Measurements from ENCODE around the gene CTXN1.

DNA sequence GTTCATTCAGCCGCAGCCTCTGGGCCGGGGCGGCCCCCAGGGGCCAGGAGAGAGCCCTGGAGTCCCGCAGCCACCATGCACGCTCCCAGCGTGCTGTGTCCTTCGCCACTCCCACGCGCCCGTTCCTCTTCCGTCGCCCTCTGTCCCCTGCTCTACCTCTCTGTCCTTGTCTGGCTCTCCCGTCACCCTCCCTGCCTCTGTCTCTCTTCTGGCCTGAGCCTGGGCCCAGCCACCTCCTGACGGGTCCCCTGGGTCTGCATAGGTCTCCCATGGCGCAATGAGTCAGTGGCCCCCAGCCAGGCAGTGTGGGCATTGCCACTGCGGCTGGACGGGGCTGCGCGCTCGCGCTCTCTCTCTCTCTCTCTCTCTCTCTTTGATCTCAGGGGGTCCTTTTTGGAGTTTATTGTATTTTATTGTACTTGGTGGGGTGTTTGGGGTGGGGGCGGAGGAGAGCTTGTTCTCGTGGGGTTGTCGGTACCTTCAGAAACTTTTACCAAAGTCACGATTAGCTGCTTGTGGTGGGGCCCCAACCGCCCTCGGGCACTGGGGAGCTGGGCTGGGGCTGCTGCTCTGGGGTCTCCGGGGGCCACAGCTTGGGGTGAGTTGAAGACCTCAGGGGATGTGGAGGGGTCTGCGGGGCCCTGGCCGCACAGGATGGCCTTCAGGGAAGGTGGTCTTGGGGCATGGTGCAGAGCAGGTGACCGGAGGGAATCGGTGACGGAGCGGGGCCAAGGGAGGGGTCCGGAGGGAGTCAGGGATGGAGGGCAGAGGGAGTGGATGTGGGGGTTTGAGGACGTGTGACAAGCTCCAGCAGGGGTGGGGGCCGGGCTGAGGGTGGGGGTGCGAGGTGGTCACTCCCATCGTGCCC lies 13.0 kb downstream of the CTXN1 start:
- TF ChIP-seq, protein P1, sequence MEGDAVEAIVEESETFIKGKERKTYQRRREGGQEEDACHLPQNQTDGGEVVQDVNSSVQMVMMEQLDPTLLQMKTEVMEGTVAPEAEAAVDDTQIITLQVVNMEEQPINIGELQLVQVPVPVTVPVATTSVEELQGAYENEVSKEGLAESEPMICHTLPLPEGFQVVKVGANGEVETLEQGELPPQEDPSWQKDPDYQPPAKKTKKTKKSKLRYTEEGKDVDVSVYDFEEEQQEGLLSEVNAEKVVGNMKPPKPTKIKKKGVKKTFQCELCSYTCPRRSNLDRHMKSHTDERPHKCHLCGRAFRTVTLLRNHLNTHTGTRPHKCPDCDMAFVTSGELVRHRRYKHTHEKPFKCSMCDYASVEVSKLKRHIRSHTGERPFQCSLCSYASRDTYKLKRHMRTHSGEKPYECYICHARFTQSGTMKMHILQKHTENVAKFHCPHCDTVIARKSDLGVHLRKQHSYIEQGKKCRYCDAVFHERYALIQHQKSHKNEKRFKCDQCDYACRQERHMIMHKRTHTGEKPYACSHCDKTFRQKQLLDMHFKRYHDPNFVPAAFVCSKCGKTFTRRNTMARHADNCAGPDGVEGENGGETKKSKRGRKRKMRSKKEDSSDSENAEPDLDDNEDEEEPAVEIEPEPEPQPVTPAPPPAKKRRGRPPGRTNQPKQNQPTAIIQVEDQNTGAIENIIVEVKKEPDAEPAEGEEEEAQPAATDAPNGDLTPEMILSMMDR (IDR thresholded peaks at IDR 0.05): no peak
- TF ChIP-seq POLR2A (IDR thresholded peaks at IDR 0.05): no peak

Data from thyroid gland (tissue), 4 donors.